Astrocyte (in vitro differentiated cells and primary cell): ENCODE measurements around the gene CNGA3.

ENCODE experiments used
- CTCF ChIP-seq: IDR thresholded peaks from 2 replicates; pipeline ENCODE4 v1.5.1; 2011; ENCODE audit warnings: low read depth, mild to moderate bottlenecking, inconsistent platforms, low read length, moderate library complexity; ENCODE audit not compliant: insufficient read depth
- EZH2 ChIP-seq: IDR thresholded peaks from 2 replicates; pipeline ENCODE4 v1.6.1; 2012; ENCODE audit warnings: mild to moderate bottlenecking, low read length, inconsistent platforms; ENCODE audit not compliant: insufficient read depth

- TF ChIP-seq CTCF (no peak), EZH2 (no peak)
Observed at GRCh38 chr2:98445177-98445682, 99.0 kb downstream of the CNGA3 start.
